Mesodermal cell (in vitro differentiated cells): Measurements from ENCODE around the gene PEX16. TPM values are rescaled to one million over a fixed set of nuclear protein-coding genes. Genes with fewer than 3 reads are reported as not detected.

ENCODE experiments used
- H3K27ac ChIP-seq: 2 replicates; pipeline ENCODE4 v1.7.0; 2013; ENCODE audit warnings: mild to moderate bottlenecking, low read depth, low read length, moderate library complexity; ENCODE audit not compliant: severe bottlenecking
- H3K36me3 ChIP-seq: 2 replicates; pipeline ENCODE4 v1.7.1; 2013; ENCODE audit warnings: mild to moderate bottlenecking, low read length, moderate library complexity; ENCODE audit not compliant: control insufficient read depth, insufficient read depth
- H3K4me1 ChIP-seq: one replicate; pipeline ENCODE4 v1.7.1; 2013; ENCODE audit warnings: mild to moderate bottlenecking, low read length; ENCODE audit not compliant: insufficient read depth, control insufficient read depth, poor library complexity, severe bottlenecking
- H3K4me3 ChIP-seq: 2 replicates; pipeline ENCODE4 v1.7.0; 2013; ENCODE audit warnings: low read length, control low read depth, mild to moderate bottlenecking; ENCODE audit not compliant: insufficient read depth, poor library complexity, severe bottlenecking; ENCODE audit errors: extremely low read depth
- H3K9me3 ChIP-seq: 2 replicates; pipeline ENCODE4 v1.7.1; 2013; ENCODE audit warnings: mild to moderate bottlenecking, low read length, moderate library complexity; ENCODE audit not compliant: control insufficient read depth
- WGBS, 2 experiments: methylation state at CpG; one replicate each; pipeline ENCODE4 v1.1.5; 2013; ENCODE audit warnings: missing lambda C conversion rate in 2 of 2; ENCODE audit not compliant: insufficient coverage in 2 of 2; 5-methylcytosine and 5-hydroxymethylcytosine counted together
- polyA plus RNA-seq, 2 experiments: library from polyadenylated mRNA; stranded (reverse); fragments of 50-300 nt; gene quantifications; one replicate each; pipeline ENCODE4 v1.2.3, GENCODE V29; 2013

Gene PEX16
- 19.5 TPM for polyA plus RNA-seq (2013, experiment 1 of 2)
- polyA plus RNA-seq (2013, experiment 2 of 2): 15.4 TPM

- WGBS, 2 experiments: 0% methylated on average over 44 to 45 of the region's 45 CpGs
- peak within 1 kb of the TSS; percentile 69 for H3K4me3 ChIP-seq
Observed at GRCh38 chr11:45917623-45918330, at the start of gene PEX16. PEX16 (minus strand) TSS chr11:45917877; CDS start chr11:45917811, 66 bp downstream.

GRCh38 chr11:45964911-45965389 is 47.3 kb upstream of the PEX16 start:
- H3K4me1 ChIP-seq: no peaks in the 10 kb centered on the region
- H3K27ac ChIP-seq: no peak overlapping the region
- H3K4me3 ChIP-seq: no peak overlapping the region
- H3K36me3 ChIP-seq: peaks cover 73% of the 10 kb centered on the region
- 55 to 58% methylated on average over 6 to 7 of the region's 9 CpGs for WGBS, 2 experiments
- H3K9me3 ChIP-seq: no peaks in the 10 kb centered on the region

More at GRCh38 chr11:45917623-45918330, at the start of gene PEX16:
- H3K36me3 ChIP-seq: peaks cover 35% of the 10 kb centered on the region
- no peaks in the 10 kb centered on the region for H3K4me1 ChIP-seq
- peak within 1 kb of the TSS; percentile 86 for H3K27ac ChIP-seq
- H3K9me3 ChIP-seq: no peaks in the 10 kb centered on the region

- Histone ChIP-seq H3K9me3 (no peaks in the 10 kb centered on the region), H3K4me1 (no peaks in the 10 kb centered on the region), H3K4me3 (no peak overlapping the region), H3K27ac (no peak overlapping the region), H3K36me3 (peaks cover 57% of the 10 kb centered on the region)
- 88 to 93% methylated on average over 1 to 2 of the region's 7 CpGs for WGBS, 2 experiments
Observed at GRCh38 chr11:45961751-45962240, 44.1 kb upstream of the PEX16 start.

- Histone ChIP-seq H3K4me1 (no peaks in the 10 kb centered on the region), H3K4me3 (no peak overlapping the region), H3K27ac (no peak overlapping the region), H3K36me3 (peaks cover 49% of the 10 kb centered on the region), H3K9me3 (no peaks in the 10 kb centered on the region)
- WGBS, 2 experiments: 100% methylated on average over 1 of the region's 4 CpGs; no CpG with 5 or more reads in 1 of the 2 experiments
Observed at GRCh38 chr11:45960387-45961095, 42.9 kb upstream of the PEX16 start.

- Histone ChIP-seq H3K27ac (no peak overlapping the region), H3K9me3 (no peaks in the 10 kb centered on the region), H3K36me3 (peaks cover 52% of the 10 kb centered on the region), H3K4me1 (no peaks in the 10 kb centered on the region), H3K4me3 (no peak overlapping the region)
- 83% methylated on average over 1 of the region's 1 CpG; no CpG with 5 or more reads in 1 of the 2 experiments for WGBS, 2 experiments
Observed at GRCh38 chr11:45959851-45960250, 42.2 kb upstream of the PEX16 start.

GRCh38 chr11:45949992-45950407 is 32.3 kb upstream of the PEX16 start:
- no peak overlapping the region for H3K4me3 ChIP-seq
- no peak overlapping the region for H3K27ac ChIP-seq
- WGBS, 2 experiments: 100% methylated on average over 1 of the region's 1 CpG
- H3K4me1 ChIP-seq: no peaks in the 10 kb centered on the region
- H3K36me3 ChIP-seq: peaks cover 80% of the 10 kb centered on the region
- H3K9me3 ChIP-seq: no peaks in the 10 kb centered on the region

GRCh38 chr11:45948356-45948755 is 30.7 kb upstream of the PEX16 start:
- no peaks in the 10 kb centered on the region for H3K9me3 ChIP-seq
- H3K4me1 ChIP-seq: no peaks in the 10 kb centered on the region
- peaks cover 85% of the 10 kb centered on the region for H3K36me3 ChIP-seq
- no peak overlapping the region for H3K4me3 ChIP-seq
- no peak overlapping the region for H3K27ac ChIP-seq
- 91 to 97% methylated on average over 3 of the region's 3 CpGs for WGBS, 2 experiments

GRCh38 chr11:45947885-45948284 is 30.2 kb upstream of the PEX16 start:
- H3K36me3 ChIP-seq: peaks cover 85% of the 10 kb centered on the region
- no peak overlapping the region for H3K27ac ChIP-seq
- H3K4me3 ChIP-seq: no peak overlapping the region
- H3K4me1 ChIP-seq: no peaks in the 10 kb centered on the region
- WGBS, 2 experiments: no CpG with 5 or more reads among the region's 1 CpG
- H3K9me3 ChIP-seq: no peaks in the 10 kb centered on the region

- no peaks in the 10 kb centered on the region for H3K9me3 ChIP-seq
- no peak overlapping the region for H3K4me3 ChIP-seq
- 93 to 97% methylated on average over 2 to 3 of the region's 3 CpGs for WGBS, 2 experiments
- no peak overlapping the region for H3K27ac ChIP-seq
- no peaks in the 10 kb centered on the region for H3K4me1 ChIP-seq
- H3K36me3 ChIP-seq: peaks cover 77% of the 10 kb centered on the region
Observed at GRCh38 chr11:45945397-45945999, 27.8 kb upstream of the PEX16 start.

GRCh38 chr11:45942381-45942780 is 24.7 kb upstream of the PEX16 start:
- 94 to 100% methylated on average over 1 to 4 of the region's 4 CpGs for WGBS, 2 experiments
- H3K9me3 ChIP-seq: no peaks in the 10 kb centered on the region
- H3K27ac ChIP-seq: no peak overlapping the region
- no peak overlapping the region for H3K4me3 ChIP-seq
- peaks cover 54% of the 10 kb centered on the region for H3K36me3 ChIP-seq
- H3K4me1 ChIP-seq: no peaks in the 10 kb centered on the region
